ENCODE measurements around the gene ZNF408. TPM values are rescaled to one million over a fixed set of nuclear protein-coding genes. Genes with fewer than 3 reads are reported as not detected.

ZNF408 gene
- total RNA-seq, 1 experiment from 2014 or later, result 14.4 TPM

DNA sequence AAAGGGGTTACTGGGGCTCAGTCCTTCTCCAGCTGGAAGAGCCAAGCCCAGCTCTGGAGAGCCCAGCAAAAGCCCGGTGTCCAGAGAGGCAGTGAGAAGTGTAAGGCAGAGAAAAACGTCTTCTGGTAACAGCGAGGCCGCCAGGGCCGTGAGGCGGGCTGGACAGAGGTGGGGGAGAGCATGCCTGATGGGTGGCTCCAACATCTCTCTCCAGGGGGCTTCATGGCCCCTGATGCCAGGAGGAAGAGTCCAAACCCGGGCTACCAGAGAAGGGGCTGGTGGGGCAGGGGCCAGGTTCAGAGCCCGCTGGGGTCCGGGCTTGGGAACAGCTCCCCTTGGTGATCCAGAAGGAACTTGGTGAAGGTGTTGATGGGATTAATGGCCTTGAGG is 22.1 kb upstream of the ZNF408 start:
- ChIA-PET RAD21 (ENCODE audit: low non-redundant PET in 1 of 2, low total read pairs in 2 of 2, uncharacterized antibody in 2 of 2, unreplicated experiment in 2 of 2) (no interaction called here), POLR2A (no interaction called here), CTCF (no interaction called here)
- Histone ChIP-seq H3K4me3 (replicated peaks in 1 of 2; ENCODE audit: low read depth in 1 of 2, low read length in 2 of 2) (no peak overlapping the region), H4K20me1 (ENCODE audit: insufficient read depth) (no peaks in the 10 kb centered on the region), H3K4me1 (ENCODE audit: control insufficient read depth in 1 of 2, insufficient read depth in 2 of 2, low read length in 2 of 2) (peaks cover 4 to 17% of the 10 kb centered on the region in 2 experiments), H3K79me2 (ENCODE audit: insufficient read depth, low read length) (no peaks in the 10 kb centered on the region), H3K9ac (ENCODE audit: low read length) (no peak overlapping the region), H3K9me2 (ENCODE audit: insufficient read depth) (no peaks in the 10 kb centered on the region), H3K4me2 (ENCODE audit: low read length) (no peak overlapping the region), H3K27me3 (ENCODE audit: insufficient read depth, low read length) (no peaks in the 10 kb centered on the region), H3K27ac (ENCODE audit: low read depth, low read length) (no peak overlapping the region), H2AFZ (ENCODE audit: low read depth, low read length, poor library complexity, severe bottlenecking) (no peak overlapping the region), H3K36me3 (ENCODE audit: control insufficient read depth in 1 of 2, insufficient read depth in 2 of 2, low read length in 2 of 2) (peaks cover 1 to 4% of the 10 kb centered on the region in 2 experiments; a peak in 1 of 4 replicates), H3K9me3 (ENCODE audit: control insufficient read depth in 1 of 2, insufficient read depth in 1 of 2, low read depth in 1 of 2, low read length in 2 of 2) (no peaks in the 10 kb centered on the region)
- ATAC-seq (no peak), DNase-seq (ENCODE audit: low read depth, low spot score) (no peak)
- intact Hi-C loops (cut with micrococcal nuclease), result no loop called here
- TF ChIP-seq, protein P1, sequence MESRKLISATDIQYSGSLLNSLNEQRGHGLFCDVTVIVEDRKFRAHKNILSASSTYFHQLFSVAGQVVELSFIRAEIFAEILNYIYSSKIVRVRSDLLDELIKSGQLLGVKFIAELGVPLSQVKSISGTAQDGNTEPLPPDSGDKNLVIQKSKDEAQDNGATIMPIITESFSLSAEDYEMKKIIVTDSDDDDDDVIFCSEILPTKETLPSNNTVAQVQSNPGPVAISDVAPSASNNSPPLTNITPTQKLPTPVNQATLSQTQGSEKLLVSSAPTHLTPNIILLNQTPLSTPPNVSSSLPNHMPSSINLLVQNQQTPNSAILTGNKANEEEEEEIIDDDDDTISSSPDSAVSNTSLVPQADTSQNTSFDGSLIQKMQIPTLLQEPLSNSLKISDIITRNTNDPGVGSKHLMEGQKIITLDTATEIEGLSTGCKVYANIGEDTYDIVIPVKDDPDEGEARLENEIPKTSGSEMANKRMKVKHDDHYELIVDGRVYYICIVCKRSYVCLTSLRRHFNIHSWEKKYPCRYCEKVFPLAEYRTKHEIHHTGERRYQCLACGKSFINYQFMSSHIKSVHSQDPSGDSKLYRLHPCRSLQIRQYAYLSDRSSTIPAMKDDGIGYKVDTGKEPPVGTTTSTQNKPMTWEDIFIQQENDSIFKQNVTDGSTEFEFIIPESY (IDR thresholded peaks at IDR 0.05; ENCODE audit: extremely low read depth, insufficient replicate concordance, low read length), result no peak
- no peak for TF ChIP-seq EZH2 (IDR thresholded peaks at IDR 0.05)
- TF ChIP-seq, protein P2, sequence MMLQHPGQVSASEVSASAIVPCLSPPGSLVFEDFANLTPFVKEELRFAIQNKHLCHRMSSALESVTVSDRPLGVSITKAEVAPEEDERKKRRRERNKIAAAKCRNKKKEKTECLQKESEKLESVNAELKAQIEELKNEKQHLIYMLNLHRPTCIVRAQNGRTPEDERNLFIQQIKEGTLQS (IDR thresholded peaks at IDR 0.05), result no peak
- TF ChIP-seq SRF (IDR thresholded peaks at IDR 0.05; ENCODE audit: low read depth), result no peak
- TF ChIP-seq JUND (IDR thresholded peaks at IDR 0.05), result no peak
- no peak for TF ChIP-seq YY1 (IDR thresholded peaks at IDR 0.05; ENCODE audit: extremely low read depth, insufficient replicate concordance, low read depth, low read length)
- no peak for TF ChIP-seq TCF7L2 (IDR thresholded peaks at IDR 0.05; ENCODE audit: borderline replicate concordance, extremely low read depth, insufficient read depth, insufficient read length)
- TF ChIP-seq ELF1 (IDR thresholded peaks at IDR 0.05; ENCODE audit: borderline replicate concordance, low read depth), result no peak
- TF ChIP-seq SIN3A (IDR thresholded peaks at IDR 0.05; ENCODE audit: low read depth), result no peak
- no peak for TF ChIP-seq CBX3 (IDR thresholded peaks at IDR 0.05; ENCODE audit: low read depth)
- TF ChIP-seq, protein P3, sequence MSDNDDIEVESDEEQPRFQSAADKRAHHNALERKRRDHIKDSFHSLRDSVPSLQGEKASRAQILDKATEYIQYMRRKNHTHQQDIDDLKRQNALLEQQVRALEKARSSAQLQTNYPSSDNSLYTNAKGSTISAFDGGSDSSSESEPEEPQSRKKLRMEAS (IDR thresholded peaks at IDR 0.05), result no peak
- TF ChIP-seq EZH2phosphoT487 (IDR thresholded peaks at IDR 0.05; ENCODE audit: borderline replicate concordance), result no peak
- TF ChIP-seq CEBPB (IDR thresholded peaks at IDR 0.05; ENCODE audit: low read depth), result no peak
- no peak for TF ChIP-seq POLR2A (IDR thresholded peaks at IDR 0.05; ENCODE audit: borderline replicate concordance, extremely low read depth, insufficient read depth, insufficient read length)
- no peak for TF ChIP-seq POLR2AphosphoS5 (IDR thresholded peaks at IDR 0.05; ENCODE audit: low read depth, low read length)
- no peak for TF ChIP-seq ZFX (IDR thresholded peaks at IDR 0.05)
- TF ChIP-seq RAD21 (IDR thresholded peaks at IDR 0.05; ENCODE audit: low read depth), result no peak
- TF ChIP-seq FOSL1 (IDR thresholded peaks at IDR 0.05; ENCODE audit: low read depth), result no peak
- no peak for TF ChIP-seq SP1 (IDR thresholded peaks at IDR 0.05; ENCODE audit: low read depth)
- TF ChIP-seq EGR1 (IDR thresholded peaks at IDR 0.05; ENCODE audit: low read depth), result no peak
- no TSS peak for BruUV-seq (replicated peaks)

Measured in HCT116 (cell line).